Measurements from ENCODE around the gene PRICKLE1. TPM values are rescaled to one million over a fixed set of nuclear protein-coding genes. Genes with fewer than 3 reads are reported as not detected.

Gene PRICKLE1
- total RNA-seq, 1 donor from 2014 or later: 4.5 TPM

GRCh38 chr12:42448841-42449240 is 140.7 kb downstream of the PRICKLE1 start:
- Mint-ChIP-seq H3K27me3 (no peaks in the 10 kb centered on the region), H3K9me3 (peaks cover 14% of the 10 kb centered on the region), H3K4me3 (no peak overlapping the region), H3K36me3 (ENCODE audit: low read depth) (peaks cover 49% of the 10 kb centered on the region), H3K4me1 (peaks cover 70% of the 10 kb centered on the region), H3K27ac (peak overlapping the region; percentile 36)
- ChIA-PET POLR2A (no interaction called here), CTCF (no interaction called here)
- TF ChIP-seq, protein P1, sequence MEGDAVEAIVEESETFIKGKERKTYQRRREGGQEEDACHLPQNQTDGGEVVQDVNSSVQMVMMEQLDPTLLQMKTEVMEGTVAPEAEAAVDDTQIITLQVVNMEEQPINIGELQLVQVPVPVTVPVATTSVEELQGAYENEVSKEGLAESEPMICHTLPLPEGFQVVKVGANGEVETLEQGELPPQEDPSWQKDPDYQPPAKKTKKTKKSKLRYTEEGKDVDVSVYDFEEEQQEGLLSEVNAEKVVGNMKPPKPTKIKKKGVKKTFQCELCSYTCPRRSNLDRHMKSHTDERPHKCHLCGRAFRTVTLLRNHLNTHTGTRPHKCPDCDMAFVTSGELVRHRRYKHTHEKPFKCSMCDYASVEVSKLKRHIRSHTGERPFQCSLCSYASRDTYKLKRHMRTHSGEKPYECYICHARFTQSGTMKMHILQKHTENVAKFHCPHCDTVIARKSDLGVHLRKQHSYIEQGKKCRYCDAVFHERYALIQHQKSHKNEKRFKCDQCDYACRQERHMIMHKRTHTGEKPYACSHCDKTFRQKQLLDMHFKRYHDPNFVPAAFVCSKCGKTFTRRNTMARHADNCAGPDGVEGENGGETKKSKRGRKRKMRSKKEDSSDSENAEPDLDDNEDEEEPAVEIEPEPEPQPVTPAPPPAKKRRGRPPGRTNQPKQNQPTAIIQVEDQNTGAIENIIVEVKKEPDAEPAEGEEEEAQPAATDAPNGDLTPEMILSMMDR (IDR thresholded peaks at IDR 0.05): no peak
- no peak for ATAC-seq (ENCODE audit: low read depth)
- intact Hi-C loops (cut with micrococcal nuclease): loop anchor here (2.0 kb wide), 1 partner anchor 34 kb away; no protein-coding TSS in a partner anchor
- DNase-seq: no peak

- POLR2A ChIA-PET: no interaction called here
- H3K36me3 Mint-ChIP-seq (ENCODE audit: low read depth): peaks cover 62% of the 10 kb centered on the region
These were observed 142.2 kb downstream of the PRICKLE1 start for GRCh38 chr12:42447371-42447786.

DNA sequence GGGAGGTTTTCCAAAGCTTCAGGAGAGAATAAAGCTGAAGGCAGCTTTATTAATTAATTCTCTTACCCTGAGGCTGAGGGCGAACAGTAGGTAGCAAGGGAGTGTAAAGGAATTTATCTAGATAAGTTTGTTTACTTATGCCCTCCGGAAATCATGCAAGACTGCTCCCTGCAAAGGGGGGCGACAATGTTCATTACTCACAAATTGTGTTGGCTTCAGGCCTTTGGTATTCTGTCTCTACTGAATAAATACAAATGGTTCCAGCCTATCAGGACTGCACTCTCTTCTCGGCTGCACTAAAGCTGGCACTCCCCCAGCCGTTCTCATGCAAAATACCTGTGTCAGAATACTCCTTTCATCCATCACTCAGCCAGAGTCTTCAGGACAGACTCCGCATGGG is 142.8 kb downstream of the PRICKLE1 start:
- Mint-ChIP-seq H3K9me3 (peaks cover 17% of the 10 kb centered on the region), H3K36me3 (ENCODE audit: low read depth) (peaks cover 68% of the 10 kb centered on the region), H3K4me3 (no peak overlapping the region), H3K4me1 (peaks cover 51% of the 10 kb centered on the region), H3K27me3 (no peaks in the 10 kb centered on the region), H3K27ac (peak overlapping the region; percentile 82)
- ChIA-PET CTCF (no interaction called here), POLR2A (no interaction called here)
- ATAC-seq (ENCODE audit: low read depth) (no peak), DNase-seq (no peak)
- TF ChIP-seq, protein P1 (IDR thresholded peaks at IDR 0.05): no peak
- intact Hi-C loops (cut with micrococcal nuclease): no loop called here

More at GRCh38 chr12:42447371-42447786, 142.2 kb downstream of the PRICKLE1 start:
- ATAC-seq (ENCODE audit: low read depth) (peak; percentile 31), DNase-seq (no peak)
- Mint-ChIP-seq H3K4me1 (peaks cover 57% of the 10 kb centered on the region), H3K4me3 (no peak overlapping the region), H3K27me3 (no peaks in the 10 kb centered on the region), H3K9me3 (peaks cover 17% of the 10 kb centered on the region), H3K27ac (peak overlapping the region; percentile 82)
- TF ChIP-seq, protein P1 (IDR thresholded peaks at IDR 0.05): no peak
- CTCF ChIA-PET: interaction anchor here (1.4 kb wide), 1 partner anchor 75 kb away, joined by 3 read pairs; no protein-coding TSS in a partner anchor
- intact Hi-C loops (cut with micrococcal nuclease): no loop called here

DNA sequence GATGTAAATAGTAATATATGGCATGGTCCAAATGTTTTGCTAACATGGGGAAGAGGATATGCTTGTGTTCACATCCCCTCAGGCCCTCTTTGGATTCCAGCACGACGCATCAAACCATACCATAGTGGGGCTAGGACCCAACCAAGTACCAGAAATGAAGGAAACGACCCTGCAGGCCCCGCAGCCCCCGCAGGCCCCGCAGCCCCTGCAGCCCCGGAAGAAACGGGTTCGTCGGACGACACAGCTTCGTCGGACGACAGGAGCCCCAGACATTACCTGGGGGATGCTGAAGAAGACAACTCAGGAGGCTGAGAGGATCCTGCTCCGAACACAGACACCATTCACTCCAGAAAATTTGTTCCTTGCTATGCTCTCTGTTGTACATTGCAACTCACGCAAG is 143.7 kb downstream of the PRICKLE1 start:
- ChIA-PET POLR2A (no interaction called here), CTCF (no interaction called here)
- DNase-seq (no peak), ATAC-seq (ENCODE audit: low read depth) (no peak)
- Mint-ChIP-seq H3K9me3 (peaks cover 17% of the 10 kb centered on the region), H3K27ac (no peak overlapping the region), H3K4me3 (no peak overlapping the region), H3K27me3 (no peaks in the 10 kb centered on the region), H3K36me3 (ENCODE audit: low read depth) (peaks cover 75% of the 10 kb centered on the region), H3K4me1 (peaks cover 43% of the 10 kb centered on the region)
- TF ChIP-seq, protein P1 (IDR thresholded peaks at IDR 0.05): no peak
- intact Hi-C loops (cut with micrococcal nuclease): no loop called here

GRCh38 chr12:42444192-42444943 is 145.2 kb downstream of the PRICKLE1 start:
- intact Hi-C loops (cut with micrococcal nuclease): no loop called here
- DNase-seq (no peak), ATAC-seq (ENCODE audit: low read depth) (no peak)
- Mint-ChIP-seq H3K4me1 (peaks cover 28% of the 10 kb centered on the region), H3K36me3 (ENCODE audit: low read depth) (peaks cover 76% of the 10 kb centered on the region), H3K27ac (no peak overlapping the region), H3K9me3 (peaks cover 17% of the 10 kb centered on the region), H3K27me3 (no peaks in the 10 kb centered on the region), H3K4me3 (no peak overlapping the region)
- POLR2A ChIA-PET: no interaction called here
- CTCF ChIA-PET: interaction anchor here (1.2 kb wide), 1 partner anchor 39 kb away, joined by 3 read pairs; no protein-coding TSS in a partner anchor
- TF ChIP-seq, protein P1 (IDR thresholded peaks at IDR 0.05): no peak
